ENCODE results near the gene CARS2. TPM values are rescaled to one million over a fixed set of nuclear protein-coding genes. Genes with fewer than 3 reads are reported as not detected.

Gene CARS2
- total RNA-seq, 1 experiment from 2014 or later, result 52.9 TPM

DNA sequence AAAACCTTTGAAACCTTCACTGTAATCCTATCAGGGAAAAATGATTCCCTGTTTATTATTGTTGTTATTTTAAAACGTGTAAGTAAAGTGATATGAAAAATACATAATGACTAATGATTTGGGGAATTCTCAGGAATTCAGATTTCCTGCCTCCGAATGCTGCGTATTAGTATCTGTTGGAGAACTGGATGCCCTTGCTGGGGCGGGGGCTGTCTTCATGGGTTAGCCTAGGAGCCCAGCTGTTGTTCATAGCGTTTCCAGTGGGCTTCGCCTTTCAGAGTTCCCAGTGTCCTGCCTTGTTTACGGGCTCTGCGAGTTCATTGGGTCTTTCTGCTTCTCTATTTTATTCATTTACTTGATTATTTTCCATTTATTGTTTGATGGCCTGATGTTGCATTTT, 72.1 kb downstream of the CARS2 start:
- POLR2A ChIA-PET, result no interaction called here
- RAD21 ChIA-PET (ENCODE audit: low non-redundant PET in 1 of 2, low total read pairs in 2 of 2, uncharacterized antibody in 2 of 2, unreplicated experiment in 2 of 2), result no interaction called here
- Histone ChIP-seq H3K4me3 (replicated peaks in 1 of 2; ENCODE audit: low read depth in 1 of 2, low read length in 2 of 2) (no peak overlapping the region), H3K79me2 (ENCODE audit: insufficient read depth, low read length) (peaks cover 55% of the 10 kb centered on the region), H3K27me3 (ENCODE audit: insufficient read depth, low read length) (no peaks in the 10 kb centered on the region), H3K9me2 (ENCODE audit: insufficient read depth) (no peaks in the 10 kb centered on the region), H3K4me1 (ENCODE audit: control insufficient read depth in 1 of 2, insufficient read depth in 2 of 2, low read length in 2 of 2) (peaks cover 0 to 13% of the 10 kb centered on the region in 2 experiments; a peak in 1 of 4 replicates), H3K36me3 (ENCODE audit: control insufficient read depth in 1 of 2, insufficient read depth in 2 of 2, low read length in 2 of 2) (peaks cover 12 to 28% of the 10 kb centered on the region in 2 experiments; a peak in 3 of 4 replicates), H3K4me2 (ENCODE audit: low read length) (no peak overlapping the region), H3K27ac (ENCODE audit: low read depth, low read length) (no peak overlapping the region), H2AFZ (ENCODE audit: low read depth, low read length, poor library complexity, severe bottlenecking) (no peak overlapping the region), H3K9ac (ENCODE audit: low read length) (no peak overlapping the region), H4K20me1 (ENCODE audit: insufficient read depth) (0 out of 2 replicates have a peak, but pooled peaks cover 7% of the 10 kb centered on the region), H3K9me3 (ENCODE audit: control insufficient read depth in 1 of 2, insufficient read depth in 1 of 2, low read depth in 1 of 2, low read length in 2 of 2) (no peaks in the 10 kb centered on the region)
- CTCF ChIA-PET, result no interaction called here
- DNase-seq (ENCODE audit: low read depth, low spot score), result no peak
- intact Hi-C loops (cut with micrococcal nuclease), result no loop called here
- TF ChIP-seq, protein P1, sequence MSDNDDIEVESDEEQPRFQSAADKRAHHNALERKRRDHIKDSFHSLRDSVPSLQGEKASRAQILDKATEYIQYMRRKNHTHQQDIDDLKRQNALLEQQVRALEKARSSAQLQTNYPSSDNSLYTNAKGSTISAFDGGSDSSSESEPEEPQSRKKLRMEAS (IDR thresholded peaks at IDR 0.05), result no peak
- TF ChIP-seq, protein P2, sequence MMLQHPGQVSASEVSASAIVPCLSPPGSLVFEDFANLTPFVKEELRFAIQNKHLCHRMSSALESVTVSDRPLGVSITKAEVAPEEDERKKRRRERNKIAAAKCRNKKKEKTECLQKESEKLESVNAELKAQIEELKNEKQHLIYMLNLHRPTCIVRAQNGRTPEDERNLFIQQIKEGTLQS (IDR thresholded peaks at IDR 0.05), result no peak
- no peak for TF ChIP-seq SRF (IDR thresholded peaks at IDR 0.05; ENCODE audit: low read depth)
- no peak for TF ChIP-seq JUND (IDR thresholded peaks at IDR 0.05)
- no peak for TF ChIP-seq ZFX (IDR thresholded peaks at IDR 0.05)
- TF ChIP-seq FOSL1 (IDR thresholded peaks at IDR 0.05; ENCODE audit: low read depth), result no peak
- TF ChIP-seq EZH2phosphoT487 (IDR thresholded peaks at IDR 0.05; ENCODE audit: borderline replicate concordance), result no peak
- TF ChIP-seq, protein P3, sequence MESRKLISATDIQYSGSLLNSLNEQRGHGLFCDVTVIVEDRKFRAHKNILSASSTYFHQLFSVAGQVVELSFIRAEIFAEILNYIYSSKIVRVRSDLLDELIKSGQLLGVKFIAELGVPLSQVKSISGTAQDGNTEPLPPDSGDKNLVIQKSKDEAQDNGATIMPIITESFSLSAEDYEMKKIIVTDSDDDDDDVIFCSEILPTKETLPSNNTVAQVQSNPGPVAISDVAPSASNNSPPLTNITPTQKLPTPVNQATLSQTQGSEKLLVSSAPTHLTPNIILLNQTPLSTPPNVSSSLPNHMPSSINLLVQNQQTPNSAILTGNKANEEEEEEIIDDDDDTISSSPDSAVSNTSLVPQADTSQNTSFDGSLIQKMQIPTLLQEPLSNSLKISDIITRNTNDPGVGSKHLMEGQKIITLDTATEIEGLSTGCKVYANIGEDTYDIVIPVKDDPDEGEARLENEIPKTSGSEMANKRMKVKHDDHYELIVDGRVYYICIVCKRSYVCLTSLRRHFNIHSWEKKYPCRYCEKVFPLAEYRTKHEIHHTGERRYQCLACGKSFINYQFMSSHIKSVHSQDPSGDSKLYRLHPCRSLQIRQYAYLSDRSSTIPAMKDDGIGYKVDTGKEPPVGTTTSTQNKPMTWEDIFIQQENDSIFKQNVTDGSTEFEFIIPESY (IDR thresholded peaks at IDR 0.05; ENCODE audit: extremely low read depth, insufficient replicate concordance, low read length), result no peak
- TF ChIP-seq, protein P4, sequence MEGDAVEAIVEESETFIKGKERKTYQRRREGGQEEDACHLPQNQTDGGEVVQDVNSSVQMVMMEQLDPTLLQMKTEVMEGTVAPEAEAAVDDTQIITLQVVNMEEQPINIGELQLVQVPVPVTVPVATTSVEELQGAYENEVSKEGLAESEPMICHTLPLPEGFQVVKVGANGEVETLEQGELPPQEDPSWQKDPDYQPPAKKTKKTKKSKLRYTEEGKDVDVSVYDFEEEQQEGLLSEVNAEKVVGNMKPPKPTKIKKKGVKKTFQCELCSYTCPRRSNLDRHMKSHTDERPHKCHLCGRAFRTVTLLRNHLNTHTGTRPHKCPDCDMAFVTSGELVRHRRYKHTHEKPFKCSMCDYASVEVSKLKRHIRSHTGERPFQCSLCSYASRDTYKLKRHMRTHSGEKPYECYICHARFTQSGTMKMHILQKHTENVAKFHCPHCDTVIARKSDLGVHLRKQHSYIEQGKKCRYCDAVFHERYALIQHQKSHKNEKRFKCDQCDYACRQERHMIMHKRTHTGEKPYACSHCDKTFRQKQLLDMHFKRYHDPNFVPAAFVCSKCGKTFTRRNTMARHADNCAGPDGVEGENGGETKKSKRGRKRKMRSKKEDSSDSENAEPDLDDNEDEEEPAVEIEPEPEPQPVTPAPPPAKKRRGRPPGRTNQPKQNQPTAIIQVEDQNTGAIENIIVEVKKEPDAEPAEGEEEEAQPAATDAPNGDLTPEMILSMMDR (IDR thresholded peaks at IDR 0.05 in 2 of 3, conservative IDR thresholded peaks at IDR 0.05 in 1 of 3; ENCODE audit: borderline replicate concordance in 1 of 3, insufficient read depth in 1 of 3, low read depth in 2 of 3, low read length in 2 of 3), result no peak
- no peak for TF ChIP-seq CEBPB (IDR thresholded peaks at IDR 0.05; ENCODE audit: low read depth)
- TF ChIP-seq RAD21 (IDR thresholded peaks at IDR 0.05; ENCODE audit: low read depth), result no peak
- no peak for TF ChIP-seq YY1 (IDR thresholded peaks at IDR 0.05; ENCODE audit: extremely low read depth, insufficient replicate concordance, low read depth, low read length)
- no peak for TF ChIP-seq SIN3A (IDR thresholded peaks at IDR 0.05; ENCODE audit: low read depth)
- no peak for TF ChIP-seq EGR1 (IDR thresholded peaks at IDR 0.05; ENCODE audit: low read depth)
- TF ChIP-seq ELF1 (IDR thresholded peaks at IDR 0.05; ENCODE audit: borderline replicate concordance, low read depth), result no peak
- TF ChIP-seq, protein P5, sequence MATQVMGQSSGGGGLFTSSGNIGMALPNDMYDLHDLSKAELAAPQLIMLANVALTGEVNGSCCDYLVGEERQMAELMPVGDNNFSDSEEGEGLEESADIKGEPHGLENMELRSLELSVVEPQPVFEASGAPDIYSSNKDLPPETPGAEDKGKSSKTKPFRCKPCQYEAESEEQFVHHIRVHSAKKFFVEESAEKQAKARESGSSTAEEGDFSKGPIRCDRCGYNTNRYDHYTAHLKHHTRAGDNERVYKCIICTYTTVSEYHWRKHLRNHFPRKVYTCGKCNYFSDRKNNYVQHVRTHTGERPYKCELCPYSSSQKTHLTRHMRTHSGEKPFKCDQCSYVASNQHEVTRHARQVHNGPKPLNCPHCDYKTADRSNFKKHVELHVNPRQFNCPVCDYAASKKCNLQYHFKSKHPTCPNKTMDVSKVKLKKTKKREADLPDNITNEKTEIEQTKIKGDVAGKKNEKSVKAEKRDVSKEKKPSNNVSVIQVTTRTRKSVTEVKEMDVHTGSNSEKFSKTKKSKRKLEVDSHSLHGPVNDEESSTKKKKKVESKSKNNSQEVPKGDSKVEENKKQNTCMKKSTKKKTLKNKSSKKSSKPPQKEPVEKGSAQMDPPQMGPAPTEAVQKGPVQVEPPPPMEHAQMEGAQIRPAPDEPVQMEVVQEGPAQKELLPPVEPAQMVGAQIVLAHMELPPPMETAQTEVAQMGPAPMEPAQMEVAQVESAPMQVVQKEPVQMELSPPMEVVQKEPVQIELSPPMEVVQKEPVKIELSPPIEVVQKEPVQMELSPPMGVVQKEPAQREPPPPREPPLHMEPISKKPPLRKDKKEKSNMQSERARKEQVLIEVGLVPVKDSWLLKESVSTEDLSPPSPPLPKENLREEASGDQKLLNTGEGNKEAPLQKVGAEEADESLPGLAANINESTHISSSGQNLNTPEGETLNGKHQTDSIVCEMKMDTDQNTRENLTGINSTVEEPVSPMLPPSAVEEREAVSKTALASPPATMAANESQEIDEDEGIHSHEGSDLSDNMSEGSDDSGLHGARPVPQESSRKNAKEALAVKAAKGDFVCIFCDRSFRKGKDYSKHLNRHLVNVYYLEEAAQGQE (IDR thresholded peaks at IDR 0.05; ENCODE audit: low read depth), result no peak
- ATAC-seq, result no peak
- no TSS peak for BruUV-seq (replicated peaks)

All from HCT116 (cell line).